ENCODE measurements around the gene SFXN3. TPM values are rescaled to one million over a fixed set of nuclear protein-coding genes. Genes with fewer than 3 reads are reported as not detected.

The SFXN3 gene
- total and polyA plus RNA-seq, 2 of the 13 experiments (the other 11 are each of a cell fraction or from before 2014, with no cell fraction given), result 16.8 to 71.5 TPM

GRCh38 chr10:101014230-101014884, 16.7 kb upstream of the SFXN3 start:
- Histone ChIP-seq H3K9me3 (ENCODE audit: low read length) (no peaks in the 10 kb centered on the region), H3K4me2 (ENCODE audit: low read depth, low read length) (peak overlapping the region; percentile 54), H4K20me1 (ENCODE audit: insufficient read depth, low read length) (no peaks in the 10 kb centered on the region), H3K27me3 (ENCODE audit: control insufficient read depth in 1 of 2, insufficient read depth in 2 of 2, low read length in 2 of 2) (peaks cover 0 to 3% of the 10 kb centered on the region in 2 experiments; a peak in 1 of 5 replicates), H2AFZ (ENCODE audit: low read length) (no peak overlapping the region), H3K4me3 (replicated peaks in 1 of 3; ENCODE audit: insufficient read depth in 1 of 3, low read depth in 2 of 3, low read length in 3 of 3) (peak overlapping the region in 1 of 3 experiments; percentile 31; a peak in 2 of 6 replicates), H3K9ac (ENCODE audit: insufficient read depth, low read depth, low read length) (no peak overlapping the region), H3K4me1 (ENCODE audit: insufficient read depth, low read length) (peaks cover 75% of the 10 kb centered on the region), H3K36me3 (replicated peaks in 1 of 2; ENCODE audit: control insufficient read depth in 1 of 2, insufficient read depth in 2 of 2, low read length in 2 of 2) (no peaks in the 10 kb centered on the region), H3K27ac (ENCODE audit: extremely low read length, insufficient read depth, low read length) (no peak overlapping the region), H3K79me2 (ENCODE audit: insufficient read depth, low read length) (no peaks in the 10 kb centered on the region)
- ChIA-PET CTCF (ENCODE audit: low intra/inter-chr PET ratio, low total read pairs) (interaction anchor here (1.2 to 6.1 kb wide), 5 partner anchors 18 to 80 kb away, joined by 3 to 240 read pairs (median 4); partner anchors contain the start of genes LZTS2 and SEMA4G), POLR2A (interaction anchor here (0.6 to 6.0 kb wide), 4 partner anchors 16 to 53 kb away, joined by 3 to 56 read pairs (median 4); partner anchors contain the start of genes LZTS2, PDZD7 and SFXN3)
- no TSS peak for BruUV-seq (replicated peaks)
- in situ Hi-C loops (cut with HindIII; ENCODE audit: extremely low pct_ligation_motif_present, low pct_unique_long_range_greater_than_20kb), result no loop called here
- ATAC-seq, result peak; percentile 3; the same call in 2 of the 3 replicates
- intact Hi-C loops (cut with micrococcal nuclease; ENCODE audit: unreplicated experiment), result loop anchor here (5.0 kb wide), 1 partner anchor 137 kb away; no protein-coding TSS in a partner anchor
- WGBS (ENCODE audit: low lambda C conversion rate), result 16% methylated on average over 7 of the region's 11 CpGs
- FAIRE-seq, result peak; percentile 58
- DNase-seq (ENCODE audit: low spot score), result no peak
- TF ChIP-seq ZKSCAN5 (CRISPR knock-in tag; IDR thresholded peaks at IDR 0.05) (no peak), LCORL (IDR thresholded peaks at IDR 0.05) (no peak), LCORL (CRISPR knock-in tag; IDR thresholded peaks at IDR 0.05) (peak; percentile 67; the same call in 1 of the 2 replicates), STAG1 (CRISPR knock-in tag; IDR thresholded peaks at IDR 0.05) (peak; percentile 89), PREB (CRISPR knock-in tag; IDR thresholded peaks at IDR 0.05) (no peak), ZNF674 (CRISPR knock-in tag; IDR thresholded peaks at IDR 0.05; ENCODE audit: low read depth) (no peak), ARID4A (CRISPR knock-in tag; IDR thresholded peaks at IDR 0.05; ENCODE audit: borderline replicate concordance) (peak; percentile 37; the same call in 1 of the 2 replicates), WIZ (CRISPR knock-in tag; IDR thresholded peaks at IDR 0.05) (no peak), ZNF883 (CRISPR knock-in tag; IDR thresholded peaks at IDR 0.05; ENCODE audit: not compliant biosample characterization) (no peak), ZFP41 (CRISPR knock-in tag; IDR thresholded peaks at IDR 0.05; ENCODE audit: borderline replicate concordance) (no peak), TFDP1 (CRISPR knock-in tag; IDR thresholded peaks at IDR 0.05; ENCODE audit: borderline replicate concordance) (no peak), KDM3A (CRISPR knock-in tag; IDR thresholded peaks at IDR 0.05; ENCODE audit: low read depth) (no peak), GTF2F1 (IDR thresholded peaks at IDR 0.05; ENCODE audit: low read length) (no peak), ARNT2 (CRISPR knock-in tag; IDR thresholded peaks at IDR 0.05; ENCODE audit: low read depth) (0 out of 2 replicates have a peak, but pooled peaks have one; percentile 7), EP300 (IDR thresholded peaks at IDR 0.05; ENCODE audit: low read depth in 2 of 2, low read length in 2 of 2) (no peak), EP300 (CRISPR knock-in tag; IDR thresholded peaks at IDR 0.05; ENCODE audit: borderline replicate concordance) (no peak), GABPA (IDR thresholded peaks at IDR 0.05; ENCODE audit: low read depth, low read length) (no peak), GABPA (CRISPR knock-in tag; IDR thresholded peaks at IDR 0.05; ENCODE audit: low read depth) (no peak)
